GM12873 (cell line): Measurements from ENCODE around the gene CAVIN3.

ENCODE experiments used
- TF ChIP-seq, protein P1 (sequence below): IDR thresholded peaks from 2 replicates; pipeline ENCODE4 v1.5.1; 2012; ENCODE audit warnings: low read depth, mild to moderate bottlenecking, moderate library complexity, low read length, control low read depth; ENCODE audit not compliant: insufficient read depth; ENCODE audit errors: missing control alignments

CAVIN3 gene

GRCh38 chr11:6323291-6323905 lies 3.1 kb upstream of the CAVIN3 start:
- TF ChIP-seq, protein P1, sequence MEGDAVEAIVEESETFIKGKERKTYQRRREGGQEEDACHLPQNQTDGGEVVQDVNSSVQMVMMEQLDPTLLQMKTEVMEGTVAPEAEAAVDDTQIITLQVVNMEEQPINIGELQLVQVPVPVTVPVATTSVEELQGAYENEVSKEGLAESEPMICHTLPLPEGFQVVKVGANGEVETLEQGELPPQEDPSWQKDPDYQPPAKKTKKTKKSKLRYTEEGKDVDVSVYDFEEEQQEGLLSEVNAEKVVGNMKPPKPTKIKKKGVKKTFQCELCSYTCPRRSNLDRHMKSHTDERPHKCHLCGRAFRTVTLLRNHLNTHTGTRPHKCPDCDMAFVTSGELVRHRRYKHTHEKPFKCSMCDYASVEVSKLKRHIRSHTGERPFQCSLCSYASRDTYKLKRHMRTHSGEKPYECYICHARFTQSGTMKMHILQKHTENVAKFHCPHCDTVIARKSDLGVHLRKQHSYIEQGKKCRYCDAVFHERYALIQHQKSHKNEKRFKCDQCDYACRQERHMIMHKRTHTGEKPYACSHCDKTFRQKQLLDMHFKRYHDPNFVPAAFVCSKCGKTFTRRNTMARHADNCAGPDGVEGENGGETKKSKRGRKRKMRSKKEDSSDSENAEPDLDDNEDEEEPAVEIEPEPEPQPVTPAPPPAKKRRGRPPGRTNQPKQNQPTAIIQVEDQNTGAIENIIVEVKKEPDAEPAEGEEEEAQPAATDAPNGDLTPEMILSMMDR, result no peak

GRCh38 chr11:6321961-6322362 lies 1.7 kb upstream of the CAVIN3 start:
- TF ChIP-seq, protein P1, result no peak

DNA sequence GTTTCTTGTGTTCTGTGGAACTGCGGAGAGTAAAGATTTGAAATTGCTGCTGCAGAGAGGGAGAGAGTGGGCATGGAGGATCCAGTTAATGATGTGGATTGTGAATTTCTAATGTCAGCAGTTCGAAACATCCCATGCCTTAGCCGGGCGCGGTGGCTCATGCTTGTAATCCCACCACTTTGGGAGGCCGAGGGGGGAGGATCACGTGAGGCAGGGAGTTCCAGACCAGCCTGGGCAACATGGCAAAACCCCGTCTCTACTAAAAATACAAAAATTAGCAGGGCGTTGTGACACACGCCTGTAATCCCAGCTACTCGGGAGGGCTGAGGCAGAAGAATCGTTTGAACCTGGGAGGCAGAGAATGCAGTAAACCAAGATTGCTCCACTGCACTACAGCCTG lies 1.1 kb upstream of the CAVIN3 start:
- TF ChIP-seq, protein P1, result no peak

DNA sequence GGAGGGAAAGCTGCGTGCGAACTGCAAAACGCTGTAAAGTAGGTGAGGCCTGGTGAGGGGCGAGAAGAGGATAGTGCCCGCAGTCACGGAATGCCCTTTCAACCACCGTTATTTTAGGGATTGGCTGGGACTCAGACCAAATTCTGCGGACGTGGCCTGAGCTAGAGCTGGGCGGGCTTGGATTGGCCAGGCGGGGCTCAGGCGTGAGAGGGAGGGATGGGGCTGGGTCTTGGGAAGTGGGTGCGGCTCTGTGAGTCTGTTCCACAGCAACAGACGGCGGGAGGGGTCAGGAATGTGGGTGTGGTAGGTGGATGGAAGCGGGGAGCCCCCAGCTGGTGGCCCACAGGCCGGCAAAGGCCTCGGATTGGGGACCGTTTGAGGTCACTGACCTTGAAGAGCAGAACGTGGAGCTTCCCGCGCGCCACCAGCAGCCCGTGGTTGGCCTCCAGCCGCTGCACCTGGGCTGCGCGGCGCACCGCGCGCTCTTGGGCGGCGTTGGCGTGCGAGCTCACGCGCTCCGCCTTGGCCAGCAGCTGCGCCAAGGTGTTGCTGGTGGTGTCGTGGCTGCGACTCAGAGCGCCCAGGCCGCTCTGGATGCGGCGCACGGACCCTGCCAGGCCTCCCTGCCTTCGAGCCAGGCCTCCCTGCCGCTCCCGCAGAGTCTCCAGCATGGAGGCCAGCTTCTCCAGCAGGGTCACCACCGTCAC lies 444 bp downstream of the CAVIN3 start:
- TF ChIP-seq, protein P1, result peak; percentile 5

GRCh38 chr11:6319001-6319703 lies 1.1 kb downstream of the CAVIN3 start:
- TF ChIP-seq, protein P1, result no peak

GRCh38 chr11:6318204-6318603 lies 2.1 kb downstream of the CAVIN3 start:
- TF ChIP-seq, protein P1, result no peak

DNA sequence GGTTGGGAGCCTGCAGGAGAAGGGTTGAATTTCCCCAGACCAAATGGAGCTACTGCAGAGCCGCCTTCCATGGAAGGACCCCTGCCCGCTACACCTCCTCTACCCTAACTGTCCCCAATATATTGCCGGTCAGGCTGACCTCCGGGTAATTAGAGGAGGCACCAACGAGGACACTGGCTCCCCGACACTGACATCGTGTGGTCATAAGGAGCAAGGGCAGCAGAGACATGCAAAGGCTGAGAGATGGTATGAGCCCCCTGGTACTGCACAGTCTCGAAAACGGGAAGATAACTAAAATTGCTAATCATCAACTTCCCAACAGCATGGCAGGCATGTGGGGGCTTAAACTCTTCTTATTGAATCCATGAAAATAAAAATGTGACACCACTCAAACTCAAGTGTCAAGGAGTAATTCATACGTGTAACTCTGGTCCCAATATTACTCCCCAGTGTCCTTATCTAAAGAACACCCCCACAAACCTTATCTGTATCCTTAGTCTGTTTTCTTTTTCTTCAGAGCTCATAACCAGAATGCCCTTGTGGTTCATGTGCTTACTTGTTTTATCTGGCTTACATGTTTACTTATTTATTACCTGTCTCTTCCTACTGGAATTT lies 4.4 kb downstream of the CAVIN3 start:
- TF ChIP-seq, protein P1, result peak; percentile 94
